HFFc6 (cell line): Measurements from ENCODE around the gene ZC3HAV1. TPM values are rescaled to one million over a fixed set of nuclear protein-coding genes. Genes with fewer than 3 reads are reported as not detected.

ENCODE experiments used
- DNase-seq: peaks from one replicate; pipeline ENCODE4 v3.0.0-alpha.2; 2018
- H3K27ac Mint-ChIP-seq: 2 replicates; pipeline ENCODE4 v1.8.0; 2020; ENCODE audit warnings: mild to moderate bottlenecking, mixed read lengths
- H3K27me3 Mint-ChIP-seq: 2 replicates; pipeline ENCODE4 v1.8.0; 2021; ENCODE audit warnings: mild to moderate bottlenecking, moderate library complexity, mixed read lengths; ENCODE audit not compliant: insufficient read depth
- H3K36me3 Mint-ChIP-seq: 2 replicates; pipeline ENCODE4 v1.8.0; 2021; ENCODE audit warnings: low read depth, mixed read lengths
- H3K4me1 Mint-ChIP-seq: 2 replicates; pipeline ENCODE4 v1.8.0; 2020; ENCODE audit warnings: low read depth, mixed read lengths
- H3K4me3 Mint-ChIP-seq: 2 replicates; pipeline ENCODE4 v1.8.0; 2020; ENCODE audit warnings: mild to moderate bottlenecking, moderate library complexity, mixed read lengths
- H3K9me3 Mint-ChIP-seq: 2 replicates; pipeline ENCODE4 v1.8.0; 2020; ENCODE audit warnings: mild to moderate bottlenecking, mixed read lengths
- CTCF ChIP-seq: fragments of 200-600 bp; sonication (generic); IDR thresholded peaks from 2 replicates; pipeline ENCODE4 v1.5.0; 2021; ENCODE audit warnings: antibody characterized with exemption, mild to moderate bottlenecking
- total RNA-seq, 6 experiments: library from RNA; stranded (reverse); fragmentation: NEBNext Ultra II Directional; extraction: Animal tissue kit (Norgen Biotek cat#: 25700); gene quantifications; 2 replicates in 1 of 6; 3 replicates in 5 of 6; pipeline ENCODE4 v1.2.3, GENCODE V29; 2021

The ZC3HAV1 gene
- total RNA-seq, 6 experiments from 2014 or later = 29.4 to 36.1 (median 33.1) TPM

GRCh38 chr7:139049111-139049510 lies 60.4 kb downstream of the ZC3HAV1 start:
- no peak for TF ChIP-seq CTCF
- peaks cover 41% of the 10 kb centered on the region for H3K36me3 Mint-ChIP-seq
- peaks cover 1% of the 10 kb centered on the region; the same call in 1 of the 2 replicates for H3K27me3 Mint-ChIP-seq
- H3K4me1 Mint-ChIP-seq = peaks cover 15% of the 10 kb centered on the region
- no peaks in the 10 kb centered on the region for H3K9me3 Mint-ChIP-seq
- no peak overlapping the region for H3K4me3 Mint-ChIP-seq
- DNase-seq = no peak
- H3K27ac Mint-ChIP-seq = no peak overlapping the region

GRCh38 chr7:139047970-139048369 lies 61.5 kb downstream of the ZC3HAV1 start:
- Mint-ChIP-seq H3K9me3 (no peaks in the 10 kb centered on the region), H3K27me3 (peaks cover 1% of the 10 kb centered on the region; the same call in 1 of the 2 replicates), H3K27ac (no peak overlapping the region), H3K4me3 (no peak overlapping the region), H3K36me3 (peaks cover 36% of the 10 kb centered on the region), H3K4me1 (peaks cover 15% of the 10 kb centered on the region)
- DNase-seq = no peak
- TF ChIP-seq CTCF = no peak

- Mint-ChIP-seq H3K36me3 (peaks cover 32% of the 10 kb centered on the region), H3K27me3 (no peaks in the 10 kb centered on the region), H3K4me3 (no peak overlapping the region), H3K27ac (no peak overlapping the region), H3K4me1 (peaks cover 15% of the 10 kb centered on the region), H3K9me3 (no peaks in the 10 kb centered on the region)
- TF ChIP-seq CTCF = no peak
- DNase-seq = no peak
Measured at GRCh38 chr7:139046143-139046542, 63.4 kb downstream of the ZC3HAV1 start.

GRCh38 chr7:139044813-139045794 lies 64.4 kb downstream of the ZC3HAV1 start:
- no peaks in the 10 kb centered on the region for H3K9me3 Mint-ChIP-seq
- TF ChIP-seq CTCF = no peak
- peaks cover 7% of the 10 kb centered on the region for H3K4me1 Mint-ChIP-seq
- H3K4me3 Mint-ChIP-seq = no peak overlapping the region
- DNase-seq = no peak
- H3K27ac Mint-ChIP-seq = no peak overlapping the region
- peaks cover 32% of the 10 kb centered on the region for H3K36me3 Mint-ChIP-seq
- H3K27me3 Mint-ChIP-seq = no peaks in the 10 kb centered on the region; the same call in 1 of the 2 replicates

GRCh38 chr7:139043823-139044812 lies 65.4 kb downstream of the ZC3HAV1 start:
- H3K27ac Mint-ChIP-seq = no peak overlapping the region
- H3K4me3 Mint-ChIP-seq = no peak overlapping the region
- H3K4me1 Mint-ChIP-seq = no peaks in the 10 kb centered on the region

More at GRCh38 chr7:139043823-139044812, 65.4 kb downstream of the ZC3HAV1 start:
- no peak for DNase-seq
- peaks cover 23% of the 10 kb centered on the region for H3K36me3 Mint-ChIP-seq
- H3K27me3 Mint-ChIP-seq = peaks cover 1% of the 10 kb centered on the region
- no peak for TF ChIP-seq CTCF
- H3K9me3 Mint-ChIP-seq = no peaks in the 10 kb centered on the region
